SIG-M5 (cell line): ENCODE results near the gene MARCO.
"Not testable (repeated sequence)": the region's sequence is repeated elsewhere in the genome, so short reads cannot be mapped to it uniquely, and the experiment has no call there.

ENCODE experiments used
- DNase-seq: peaks from one replicate; lab custom pipeline; 2025; lab: John Stamatoyannopoulos, UW

The MARCO gene

DNA sequence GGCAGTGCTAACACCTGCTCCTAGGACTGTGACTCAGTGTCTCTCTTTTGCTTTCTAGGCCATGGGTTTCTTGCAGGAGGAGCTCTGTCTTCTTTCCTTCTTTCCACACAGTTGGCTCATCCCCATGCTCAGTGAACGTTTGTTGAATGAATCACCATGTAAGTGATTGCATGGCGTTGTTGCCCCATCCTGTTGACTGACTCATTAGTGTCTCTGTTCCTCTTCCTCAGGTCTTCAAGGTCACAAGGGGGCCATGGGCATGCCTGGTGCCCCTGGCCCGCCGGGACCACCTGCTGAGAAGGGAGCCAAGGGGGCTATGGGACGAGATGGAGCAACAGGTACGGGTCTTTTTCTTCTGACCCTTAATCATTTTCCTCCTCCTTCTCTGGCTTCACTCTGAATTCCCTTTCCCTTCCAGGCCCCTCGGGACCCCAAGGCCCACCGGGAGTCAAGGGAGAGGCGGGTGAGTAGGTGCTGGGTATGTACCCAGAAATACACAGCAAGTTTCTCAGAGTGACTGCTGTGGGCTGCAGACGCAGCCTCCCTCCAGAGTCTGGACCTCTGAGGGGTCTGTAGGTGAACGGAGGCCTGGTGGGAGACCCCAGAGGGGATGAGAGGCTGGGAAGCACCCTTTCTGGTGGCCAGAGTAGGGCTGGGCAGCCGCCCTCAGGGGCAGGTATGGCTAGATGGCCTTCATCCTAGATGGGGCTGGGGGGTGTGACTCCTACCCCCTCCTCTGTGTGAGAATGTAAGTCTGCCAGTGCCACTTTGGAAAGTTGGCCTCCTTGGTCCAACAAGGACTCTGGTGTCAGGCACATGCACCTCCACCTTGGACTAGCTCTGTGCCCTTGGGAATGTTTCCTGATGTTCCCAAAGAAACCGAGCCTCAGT, 32.4 kb downstream of the MARCO start:
- peak; percentile 67 for DNase-seq

DNA sequence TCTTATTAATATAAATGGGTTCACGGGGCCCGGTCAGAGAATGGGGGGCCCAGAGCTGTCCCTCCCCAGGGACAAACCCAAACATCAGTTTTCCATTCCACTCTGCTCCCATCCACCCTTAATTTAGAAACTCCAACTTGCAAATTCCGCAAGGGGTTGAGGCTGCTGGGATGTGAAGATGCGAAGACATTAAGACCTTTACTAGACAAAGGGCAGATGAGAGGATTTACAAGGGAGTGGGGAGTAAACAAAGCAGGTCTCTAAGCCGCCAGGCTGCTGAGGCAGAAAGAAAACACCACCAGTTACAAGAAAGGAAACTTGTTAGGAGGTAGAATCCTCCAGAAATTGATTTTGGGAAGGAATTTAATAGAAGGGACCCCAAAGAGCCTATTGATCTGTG, 33.1 kb downstream of the MARCO start:
- DNase-seq: no peak

GRCh38 chr2:118978064-118978463, 36.1 kb downstream of the MARCO start:
- DNase-seq: no peak

GRCh38 chr2:118979152-118979861, 37.3 kb downstream of the MARCO start:
- no peak for DNase-seq

- DNase-seq: no peak
These were observed 38.0 kb downstream of the MARCO start for GRCh38 chr2:118980022-118980421.

GRCh38 chr2:118980573-118980972, 38.6 kb downstream of the MARCO start:
- DNase-seq: no peak

DNA sequence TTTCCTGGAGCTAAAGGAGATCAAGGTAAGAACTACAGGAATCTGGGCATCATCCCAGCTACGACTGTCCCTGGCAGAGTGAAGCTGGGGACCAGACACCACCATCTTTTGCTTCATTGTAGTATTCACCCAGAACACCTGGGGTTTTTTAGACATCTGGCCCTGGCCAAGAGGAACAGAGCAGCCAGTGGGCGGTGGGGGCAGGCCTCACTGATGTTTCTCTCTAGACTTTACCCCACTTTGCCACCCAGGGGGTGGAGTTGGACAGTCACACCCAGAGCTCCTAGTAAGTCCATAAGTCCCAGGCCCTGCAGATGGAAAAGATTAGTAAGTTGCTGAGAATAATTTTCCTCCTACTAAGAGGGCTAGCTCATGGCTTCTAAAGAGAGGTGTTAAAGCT, 39.6 kb downstream of the MARCO start:
- DNase-seq: no peak

DNA sequence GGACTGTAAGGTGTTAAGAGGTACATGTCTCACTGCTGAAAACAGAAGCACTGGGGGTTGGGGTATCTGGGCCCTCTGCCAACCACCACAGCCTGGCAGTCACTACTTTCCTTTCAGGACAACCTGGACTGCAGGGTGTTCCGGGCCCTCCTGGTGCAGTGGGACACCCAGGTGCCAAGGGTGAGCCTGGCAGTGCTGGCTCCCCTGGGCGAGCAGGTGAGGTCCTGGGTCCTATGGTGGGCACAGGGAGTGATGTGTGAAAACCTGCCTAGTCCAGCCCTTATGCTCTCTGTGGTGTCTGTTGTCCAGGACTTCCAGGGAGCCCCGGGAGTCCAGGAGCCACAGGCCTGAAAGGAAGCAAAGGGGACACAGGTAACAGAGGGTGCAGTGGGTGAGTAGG, 40.0 kb downstream of the MARCO start:
- no peak for DNase-seq

DNA sequence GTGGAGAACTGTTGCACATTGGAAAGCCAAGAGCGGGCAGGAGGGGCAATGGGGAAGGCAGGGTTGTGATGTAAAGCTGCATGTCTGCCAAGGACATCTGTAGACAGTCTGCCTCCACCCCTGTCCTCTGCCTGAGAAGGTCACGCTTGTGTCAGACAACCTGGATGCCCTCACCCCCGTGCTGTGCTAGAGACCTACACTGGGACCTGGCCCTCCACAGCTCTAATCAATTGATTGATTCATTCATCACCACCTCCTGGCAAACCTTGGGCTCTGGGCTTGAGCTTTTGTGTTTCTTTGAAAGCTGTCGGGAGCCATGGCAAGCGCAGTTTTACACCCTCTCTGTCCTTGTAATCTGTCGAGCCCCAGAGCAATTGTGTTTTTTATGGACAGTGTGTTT, 41.1 kb downstream of the MARCO start:
- no peak for DNase-seq

DNA sequence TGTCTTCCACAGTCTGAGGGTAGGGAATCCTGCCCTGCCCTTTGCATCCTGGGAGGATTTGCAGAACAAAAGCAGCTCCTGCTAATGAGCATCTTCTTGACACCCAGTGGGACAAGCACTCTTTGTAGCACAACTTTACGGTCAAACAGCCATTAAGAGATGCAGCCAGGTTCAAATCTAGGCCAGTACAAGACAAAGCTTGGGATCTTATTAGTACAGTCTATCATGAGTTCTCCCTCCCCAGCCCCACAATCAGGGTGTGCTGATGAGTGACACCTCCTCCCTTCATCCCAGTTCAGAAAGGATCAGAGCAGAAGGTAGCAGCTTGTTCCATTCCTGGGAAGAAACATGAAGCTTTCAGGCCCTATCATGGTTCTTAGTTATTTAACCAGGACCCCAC, 41.9 kb downstream of the MARCO start:
- no peak for DNase-seq

DNA sequence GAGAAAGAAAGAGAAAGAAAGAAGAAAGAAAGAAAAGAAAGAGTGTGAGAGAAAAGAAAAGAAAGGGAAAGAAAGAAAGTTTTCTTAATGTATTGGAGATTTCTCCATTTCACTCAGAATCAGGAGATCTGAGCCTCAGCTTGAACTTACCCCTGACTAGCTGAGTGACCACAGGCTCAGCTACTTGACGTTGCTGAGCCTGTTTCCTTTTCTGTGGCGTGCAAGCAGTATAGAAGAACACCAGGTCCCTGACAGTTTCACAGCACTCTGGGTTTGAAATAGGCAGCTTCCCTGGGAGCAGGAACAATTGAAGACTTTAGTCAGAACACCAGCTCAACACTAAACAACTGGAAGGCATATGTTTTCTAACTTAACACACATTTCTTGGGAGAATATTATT, 44.7 kb downstream of the MARCO start:
- DNase-seq: no peak

GRCh38 chr2:118987886-118988285, 45.9 kb downstream of the MARCO start:
- no peak for DNase-seq

- DNase-seq: no peak
These were observed 46.7 kb downstream of the MARCO start for GRCh38 chr2:118988706-118989105.

- no peak for DNase-seq
These were observed 47.5 kb downstream of the MARCO start for GRCh38 chr2:118989481-118989880.

GRCh38 chr2:118990757-118991545, 49.0 kb downstream of the MARCO start:
- no peak for DNase-seq

DNA sequence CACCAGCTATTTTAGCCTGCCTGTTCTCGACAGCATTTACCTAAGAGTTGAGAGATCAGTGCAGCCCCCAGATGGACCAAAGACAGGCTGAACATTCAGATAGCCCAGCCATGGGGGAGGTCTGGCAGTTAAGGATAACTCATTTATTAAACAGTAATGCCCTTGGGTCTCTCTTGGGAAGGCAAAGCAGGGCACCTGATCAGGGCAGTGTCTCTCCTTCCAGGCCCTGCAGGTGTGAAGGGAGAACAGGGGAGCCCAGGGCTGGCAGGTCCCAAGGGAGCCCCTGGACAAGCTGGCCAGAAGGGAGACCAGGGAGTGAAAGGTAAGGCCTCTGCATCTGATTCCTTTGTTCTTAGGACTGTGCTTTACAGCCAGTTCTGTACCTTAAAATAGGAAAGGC, 49.6 kb downstream of the MARCO start:
- DNase-seq: no peak

GRCh38 chr2:118992740-118993391, 50.9 kb downstream of the MARCO start:
- peak; percentile 50 for DNase-seq

GRCh38 chr2:118993392-118993752, 51.4 kb downstream of the MARCO start:
- DNase-seq: no peak

DNA sequence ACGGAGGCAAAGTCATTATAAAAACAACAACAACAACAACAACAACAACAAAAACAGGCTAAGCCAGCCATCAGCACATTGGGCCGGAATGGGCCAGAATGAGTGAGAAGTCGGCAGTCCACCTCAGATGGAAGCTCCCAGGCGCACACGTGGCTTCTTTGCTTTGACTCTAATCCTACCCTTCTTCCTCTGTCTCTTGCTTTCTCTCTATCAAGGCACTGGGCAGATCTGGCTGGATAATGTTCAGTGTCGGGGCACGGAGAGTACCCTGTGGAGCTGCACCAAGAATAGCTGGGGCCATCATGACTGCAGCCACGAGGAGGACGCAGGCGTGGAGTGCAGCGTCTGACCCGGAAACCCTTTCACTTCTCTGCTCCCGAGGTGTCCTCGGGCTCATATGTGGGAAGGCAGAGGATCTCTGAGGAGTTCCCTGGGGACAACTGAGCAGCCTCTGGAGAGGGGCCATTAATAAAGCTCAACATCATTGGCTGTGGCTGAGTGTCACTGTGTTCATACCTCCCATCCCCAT, 52.2 kb downstream of the MARCO start:
- DNase-seq: no peak

DNA sequence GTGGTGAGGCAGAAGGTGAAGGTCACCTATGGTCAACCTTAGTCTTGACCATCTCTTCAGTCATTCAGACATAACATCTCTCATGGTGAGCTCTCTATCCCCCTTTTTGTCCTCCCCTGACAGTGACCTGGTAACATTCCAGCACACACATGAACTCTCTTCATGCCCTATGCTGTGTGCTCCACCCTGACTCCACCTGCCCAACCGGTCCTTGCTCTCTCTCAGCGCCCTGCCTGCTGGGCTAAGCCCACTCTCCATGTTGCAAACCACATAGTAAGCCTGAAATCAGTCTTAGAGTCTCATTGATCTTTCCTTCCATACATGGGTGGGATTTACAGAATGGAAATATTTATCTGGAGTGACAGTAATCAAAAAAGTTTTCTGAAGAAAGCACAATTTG, 52.8 kb downstream of the MARCO start:
- DNase-seq: no peak

GRCh38 chr2:119003856-119004255, 61.9 kb downstream of the MARCO start:
- DNase-seq: not testable (repeated sequence)

GRCh38 chr2:119004602-119005001, 62.6 kb downstream of the MARCO start:
- DNase-seq: no peak
